GM18867 (cell line): ENCODE results near the gene CREBBP.
"Not testable (repeated sequence)": the region's sequence is repeated elsewhere in the genome, so short reads cannot be mapped to it uniquely, and the experiment has no call there.

Experiments used
- ATAC-seq: cut with Tn5 transposase; IDR thresholded peaks from one replicate; pipeline ENCODE4 v1.9.1; 2021; ENCODE audit warnings: mild to moderate bottlenecking, moderate library complexity; ENCODE audit not compliant: unreplicated experiment

CREBBP gene

DNA sequence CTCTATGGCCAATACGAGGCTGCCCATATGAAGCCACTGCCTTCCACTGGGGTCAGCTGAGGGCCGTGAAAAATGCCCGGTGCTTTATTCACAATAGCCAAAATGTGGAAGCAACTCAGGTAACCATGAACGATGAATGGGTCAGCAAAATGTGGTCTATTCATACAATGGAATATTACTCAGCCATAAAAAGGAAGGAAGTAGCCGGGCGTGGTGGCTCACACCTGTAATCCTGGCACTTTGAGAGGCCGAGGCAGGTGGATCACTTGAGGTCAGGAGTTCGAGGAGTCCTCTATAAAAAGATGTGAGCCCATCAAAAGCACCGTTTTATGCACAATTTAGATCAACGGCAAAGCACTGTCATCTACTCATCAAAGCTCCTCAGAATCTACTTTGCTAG, 158.0 kb downstream of the CREBBP start:
- ATAC-seq = no peak

DNA sequence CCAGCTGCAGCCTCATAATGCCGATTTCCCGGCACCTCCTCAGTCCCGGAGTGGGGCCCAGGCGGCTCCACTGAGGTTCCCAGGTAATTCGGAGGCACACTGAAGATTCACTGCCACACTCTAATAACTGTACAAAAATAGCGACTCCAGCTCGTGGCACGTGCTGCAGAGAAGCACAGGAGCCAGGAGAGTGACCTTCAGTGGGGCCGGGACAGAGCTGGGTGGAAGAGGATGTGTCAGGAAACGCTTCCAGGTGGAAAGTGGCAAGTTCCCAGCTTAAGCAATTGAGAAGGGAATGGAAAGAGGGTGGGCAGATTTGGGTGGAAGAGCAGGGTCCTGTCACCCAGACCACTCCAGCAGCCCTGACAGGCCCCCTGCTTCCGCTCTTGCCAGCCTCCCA, 160.1 kb downstream of the CREBBP start:
- ATAC-seq = no peak

DNA sequence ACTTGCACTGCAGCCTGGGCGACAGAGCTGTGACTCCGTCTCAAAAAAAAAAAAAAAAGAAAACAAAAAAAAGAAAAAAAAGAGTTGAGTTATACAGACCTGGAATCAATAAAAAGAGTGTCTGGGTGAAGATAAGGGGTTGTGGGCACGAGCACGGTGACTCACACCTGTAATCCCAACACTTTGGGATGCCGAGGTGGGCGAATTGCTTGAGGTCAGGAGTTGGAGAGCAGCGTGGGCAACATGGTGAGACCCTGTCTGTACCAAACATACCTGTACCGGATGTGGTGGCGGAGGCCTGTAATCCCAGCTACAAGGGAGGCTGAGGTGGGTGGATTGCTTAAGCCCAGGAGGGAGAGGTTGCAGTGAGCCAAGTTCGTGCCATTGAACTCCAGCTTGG, 161.9 kb downstream of the CREBBP start:
- no peak for ATAC-seq

DNA sequence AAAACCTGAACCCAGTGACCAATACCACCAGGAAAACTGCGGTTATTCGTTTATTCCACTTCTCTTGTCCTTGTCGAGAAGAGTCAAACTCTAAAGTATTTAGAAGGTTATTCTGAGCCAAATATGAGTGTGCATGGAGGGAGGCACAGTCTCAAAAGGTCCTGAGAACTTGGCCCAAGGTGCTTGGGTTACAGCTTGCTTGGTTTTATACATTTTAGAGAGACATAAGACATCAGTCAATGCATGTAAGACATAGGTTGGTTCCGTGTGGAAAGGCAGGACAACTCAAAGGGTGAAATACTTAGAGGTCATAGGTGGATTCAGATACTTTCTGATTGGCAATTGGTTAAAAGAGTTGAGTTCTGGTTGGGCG, 162.5 kb downstream of the CREBBP start:
- ATAC-seq = no peak

DNA sequence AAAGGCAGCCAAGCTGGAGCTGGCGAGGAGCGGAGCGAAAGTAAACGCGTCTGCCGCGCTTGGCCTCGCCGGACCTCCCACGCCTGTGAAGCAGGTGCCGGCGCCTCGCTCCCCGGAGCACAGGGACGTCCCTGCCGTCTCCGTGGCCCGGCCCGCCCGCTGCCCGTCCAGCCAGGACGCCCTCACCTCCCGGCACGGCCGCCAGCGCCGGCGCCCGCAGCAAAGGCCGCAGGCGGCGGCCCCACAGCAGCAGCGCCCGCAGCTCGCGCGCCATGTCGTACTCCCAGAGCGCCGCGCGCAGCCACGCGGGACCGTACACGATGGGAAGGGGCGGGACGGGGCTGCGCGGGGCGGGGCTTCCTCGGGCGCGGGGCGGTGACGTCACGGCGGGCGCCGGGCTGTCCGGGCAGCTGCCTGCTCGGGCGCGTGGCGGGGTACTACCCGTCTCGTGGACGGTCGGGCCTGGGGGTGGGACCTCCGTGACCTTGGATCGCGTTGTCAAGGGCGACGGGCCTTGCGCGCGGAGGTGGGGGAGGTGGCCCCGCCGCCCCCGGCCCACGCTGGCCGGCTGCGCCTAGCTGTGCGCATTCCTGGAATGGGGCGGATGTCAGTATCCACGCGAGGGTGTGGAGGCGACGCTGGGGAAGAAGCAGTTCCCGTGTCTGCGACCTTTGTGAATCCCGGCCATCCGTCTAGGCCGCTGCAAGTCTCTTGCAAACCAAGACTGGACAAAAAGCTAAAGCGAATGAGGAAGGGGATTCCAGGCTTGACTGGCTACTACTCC, 163.1 kb downstream of the CREBBP start, which contains the start of gene TRAP1:
TSS of gene TRAP1 (minus strand) at position 290 of the 784 bp plus-strand sequence. CDS start at position 274, 16 bp downstream.
- peak; percentile 76 for ATAC-seq

DNA sequence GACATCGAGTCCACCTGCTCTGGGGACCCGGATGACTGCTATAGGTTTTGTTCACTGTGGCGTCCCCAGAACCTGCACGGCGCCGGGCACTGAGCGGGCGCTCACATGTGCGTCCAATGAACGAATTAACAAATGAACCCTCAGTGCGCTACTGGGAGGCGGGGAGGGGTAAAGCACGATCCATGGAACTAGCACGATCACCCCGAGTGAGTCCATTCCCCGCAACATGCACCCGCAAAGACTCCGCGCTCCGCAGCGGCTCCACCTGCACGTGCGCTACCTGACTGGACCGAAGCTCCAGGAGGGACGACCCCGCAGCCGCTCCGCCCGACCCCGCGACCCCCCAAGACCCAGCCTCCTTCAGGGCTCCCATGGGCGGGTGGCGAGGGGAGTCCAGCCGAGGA, 163.7 kb downstream of the CREBBP start:
- peak; percentile 28 for ATAC-seq

DNA sequence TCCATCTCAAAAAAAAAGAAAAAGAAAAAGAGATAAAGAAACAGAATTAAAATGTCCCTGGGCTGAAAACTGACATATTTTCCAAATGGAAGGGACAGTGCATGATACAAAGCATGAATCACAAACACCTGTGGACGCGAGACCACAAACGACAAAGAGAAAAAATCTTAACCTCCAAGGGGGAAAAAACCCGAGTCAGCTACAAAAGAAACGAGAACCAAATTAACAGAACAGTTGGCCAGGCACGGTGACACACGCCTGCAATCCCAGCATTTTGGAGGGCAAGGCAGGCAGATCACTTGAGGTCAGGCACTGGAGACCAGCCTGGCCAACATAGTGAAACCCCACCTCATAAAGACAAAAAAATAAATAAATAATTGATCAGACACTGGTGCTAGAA, 165.1 kb downstream of the CREBBP start:
- ATAC-seq = no peak

DNA sequence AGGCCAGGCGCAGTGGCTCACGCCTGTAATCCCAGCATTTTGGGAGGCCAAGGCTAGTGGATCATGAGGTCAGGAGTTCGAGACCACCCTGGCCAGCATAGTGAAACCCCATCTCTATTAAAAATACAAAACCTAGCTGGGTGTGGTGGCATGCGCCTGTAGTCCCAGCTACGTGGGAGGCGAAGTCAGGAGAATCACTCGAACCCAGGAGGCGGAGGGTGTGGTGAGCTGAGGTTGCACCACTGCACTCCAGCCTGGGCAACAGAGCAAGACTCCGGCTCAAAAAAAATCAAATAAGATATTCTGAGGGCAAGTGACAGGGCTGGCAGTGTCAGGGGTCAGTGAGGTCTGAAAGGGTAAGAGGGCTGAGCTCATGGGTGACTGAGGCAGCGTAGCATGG, 166.1 kb downstream of the CREBBP start:
- not testable (repeated sequence) for ATAC-seq

DNA sequence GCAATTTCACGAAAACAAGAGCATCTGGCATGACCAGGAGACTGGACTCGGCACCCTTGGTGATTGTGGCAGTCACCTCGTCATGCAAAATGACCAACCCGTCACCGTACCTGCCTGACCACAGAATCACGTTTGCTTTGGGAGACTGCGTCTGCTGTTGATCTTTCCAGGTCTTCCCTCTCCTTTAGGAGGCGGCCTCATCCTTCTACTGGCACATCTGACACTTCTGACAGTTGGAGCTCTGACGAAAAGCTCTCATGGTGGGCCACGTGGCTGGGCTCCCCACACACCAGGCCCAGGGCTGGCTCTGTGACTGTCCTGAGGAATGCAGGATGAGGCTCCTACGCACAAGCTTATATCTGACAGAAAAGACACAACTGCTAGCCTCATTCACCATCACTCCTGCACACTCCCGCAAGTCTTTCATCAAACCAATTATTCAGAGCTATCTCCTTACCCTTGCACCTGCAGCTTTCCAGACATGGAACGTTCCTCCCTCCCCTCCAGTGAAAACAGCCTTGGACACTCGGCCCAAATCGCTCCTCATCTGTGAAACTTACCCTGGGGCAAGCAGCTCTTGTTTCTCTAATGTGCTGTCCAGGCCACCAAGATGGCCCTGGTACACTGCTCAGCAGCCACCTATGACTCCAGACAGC, 166.8 kb downstream of the CREBBP start:
- ATAC-seq = no peak

DNA sequence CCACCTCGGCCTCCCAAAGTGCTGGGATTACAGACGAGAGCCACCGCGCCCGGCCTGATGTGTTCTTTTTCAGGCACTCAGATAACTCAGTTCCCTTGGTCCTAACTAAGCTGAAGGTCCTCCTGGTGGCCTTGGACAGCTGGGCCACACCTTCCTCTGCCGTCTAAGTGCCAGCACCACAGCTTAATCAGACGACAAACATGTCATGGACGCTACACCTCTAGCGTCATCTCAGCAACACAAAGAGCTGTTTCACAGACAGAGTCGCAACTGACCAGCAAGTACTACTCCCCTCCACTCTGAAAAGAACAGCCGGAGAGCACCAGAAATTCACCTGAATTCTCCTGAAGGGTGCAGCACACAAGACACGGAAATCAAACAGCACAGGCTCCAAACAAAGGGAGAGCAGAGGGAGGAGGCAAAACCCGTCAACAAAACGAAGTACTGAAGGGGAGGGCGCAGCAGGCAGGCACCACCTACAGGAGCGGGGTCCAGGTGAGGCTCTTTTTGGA, 167.6 kb downstream of the CREBBP start:
- no peak for ATAC-seq

DNA sequence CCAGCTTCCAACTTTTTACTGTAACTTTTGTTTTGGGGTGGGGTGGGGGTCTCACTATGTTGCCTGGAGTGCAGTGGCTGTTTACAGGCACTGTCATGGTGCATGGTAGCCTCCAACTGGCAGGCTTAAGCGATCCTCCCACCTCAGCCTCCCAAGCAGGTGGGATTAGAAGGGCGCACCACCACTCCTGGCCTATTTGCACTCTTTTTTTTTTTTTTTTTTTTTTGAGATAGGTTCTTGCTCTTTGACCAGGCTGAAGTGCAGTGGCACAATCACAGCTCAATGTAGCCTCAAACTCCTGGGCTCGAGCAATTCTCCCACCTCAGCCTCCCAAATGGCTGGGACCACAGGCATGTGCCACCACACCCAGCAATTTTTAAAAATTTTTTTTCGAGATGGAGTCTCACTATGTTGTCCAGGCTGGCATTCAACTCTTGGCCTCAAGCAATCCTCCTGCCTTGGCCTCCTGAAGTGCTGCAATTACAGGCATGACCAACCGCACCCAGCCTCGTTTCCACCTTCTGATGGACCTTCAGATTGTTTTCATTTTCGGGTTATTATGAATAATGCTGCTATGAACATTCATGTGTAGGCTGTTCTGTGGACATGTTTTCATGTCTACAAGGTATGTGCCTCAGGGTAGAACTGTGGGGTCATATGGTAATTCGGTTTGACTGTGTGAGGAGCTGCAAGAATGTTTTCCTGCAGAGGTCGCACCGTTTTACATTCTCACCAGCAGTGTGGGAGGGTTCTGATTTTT, 174.1 kb downstream of the CREBBP start:
- no peak for ATAC-seq

DNA sequence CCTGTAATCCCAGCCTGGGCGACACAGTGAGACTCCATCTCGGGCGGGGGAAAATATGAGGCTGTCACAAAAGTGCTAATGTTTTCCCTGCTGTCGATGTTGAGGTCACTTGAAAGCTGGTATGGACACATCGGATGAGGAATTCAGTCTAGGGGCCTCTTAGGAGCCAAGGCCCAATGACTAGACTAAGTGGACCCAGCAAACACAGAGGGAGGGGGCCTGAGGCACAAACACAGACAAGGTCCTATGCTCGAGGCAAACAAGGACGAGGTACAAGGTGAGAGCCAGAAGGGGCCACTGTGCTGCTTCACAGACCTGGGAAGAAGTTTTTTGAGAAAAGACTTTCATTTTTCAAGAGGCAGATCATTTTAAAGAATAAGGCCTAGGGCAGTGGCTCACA, 178.4 kb downstream of the CREBBP start:
- ATAC-seq = no peak

DNA sequence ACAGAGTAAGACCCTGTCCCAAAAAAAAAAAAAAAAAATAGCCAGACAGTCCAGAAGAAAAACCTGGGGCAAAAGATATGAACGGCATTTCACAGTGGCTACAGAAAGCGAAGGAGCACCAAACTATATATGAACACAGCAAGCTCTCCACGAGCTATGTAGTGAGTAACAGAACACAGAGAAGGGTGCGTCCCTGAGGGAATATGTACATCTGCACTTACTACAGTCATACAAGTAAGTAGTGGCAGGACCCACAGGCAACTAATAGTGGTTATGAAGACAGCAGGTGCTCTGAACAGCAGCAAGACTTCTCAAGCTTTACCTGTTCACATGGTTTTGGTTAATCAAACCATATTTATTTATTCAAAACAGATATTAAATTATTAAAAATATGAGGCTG, 179.0 kb downstream of the CREBBP start:
- no peak for ATAC-seq

DNA sequence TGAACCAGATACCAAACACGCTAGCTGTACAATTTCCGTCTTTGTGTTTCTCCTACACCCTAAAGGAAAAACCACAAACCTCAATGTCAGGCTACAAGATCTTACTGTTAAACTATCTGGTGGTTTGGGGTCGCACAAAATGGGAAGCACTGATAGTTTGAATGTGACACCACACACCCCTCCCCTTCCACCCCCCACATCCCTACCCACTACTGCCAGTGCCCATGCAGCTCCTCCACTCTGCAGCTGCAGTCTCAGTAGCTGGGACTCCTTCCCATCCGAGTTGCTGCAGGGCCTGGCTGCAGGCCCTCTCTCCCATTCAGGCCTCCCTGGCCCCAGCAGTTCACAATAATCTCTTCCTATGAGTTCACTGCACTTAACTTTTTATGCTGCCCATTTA, 181.6 kb downstream of the CREBBP start:
- no peak for ATAC-seq

DNA sequence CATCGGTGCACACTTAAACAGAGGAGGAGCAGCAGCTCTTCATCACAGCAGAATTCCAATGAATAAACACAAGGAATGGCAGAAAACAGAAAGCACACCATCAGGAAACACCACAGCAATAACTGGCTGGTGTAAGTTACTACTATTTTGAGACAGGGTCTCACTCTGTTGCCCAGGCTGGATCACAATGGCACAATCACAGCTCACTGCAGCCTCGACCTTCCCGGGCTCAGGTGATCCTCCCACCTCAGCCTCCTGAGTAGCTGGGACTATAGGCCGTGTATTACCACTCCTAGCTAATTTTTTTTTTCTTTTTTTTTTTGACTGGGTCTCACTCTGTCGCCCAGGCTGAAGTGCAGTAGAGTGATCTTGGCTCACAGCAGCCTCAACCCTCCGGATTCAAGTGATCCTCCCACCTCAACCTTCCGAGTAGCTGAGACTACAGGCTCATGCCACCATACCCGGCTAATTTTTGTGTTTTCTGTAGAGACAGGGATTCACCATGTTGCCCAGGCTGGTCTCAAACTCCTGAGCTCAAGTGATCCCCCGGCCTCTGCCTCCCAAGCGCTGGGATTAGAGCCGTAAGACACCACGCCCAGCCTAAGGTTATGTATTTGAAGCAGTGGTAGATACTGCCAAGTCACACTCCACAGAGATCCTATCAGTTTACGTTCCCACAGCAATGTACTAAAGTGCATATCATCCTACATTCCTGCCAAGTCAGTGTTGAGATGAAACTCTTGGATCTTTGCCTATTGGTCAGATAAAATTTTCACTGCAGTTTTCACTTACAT, 183.9 kb downstream of the CREBBP start:
- ATAC-seq = no peak

DNA sequence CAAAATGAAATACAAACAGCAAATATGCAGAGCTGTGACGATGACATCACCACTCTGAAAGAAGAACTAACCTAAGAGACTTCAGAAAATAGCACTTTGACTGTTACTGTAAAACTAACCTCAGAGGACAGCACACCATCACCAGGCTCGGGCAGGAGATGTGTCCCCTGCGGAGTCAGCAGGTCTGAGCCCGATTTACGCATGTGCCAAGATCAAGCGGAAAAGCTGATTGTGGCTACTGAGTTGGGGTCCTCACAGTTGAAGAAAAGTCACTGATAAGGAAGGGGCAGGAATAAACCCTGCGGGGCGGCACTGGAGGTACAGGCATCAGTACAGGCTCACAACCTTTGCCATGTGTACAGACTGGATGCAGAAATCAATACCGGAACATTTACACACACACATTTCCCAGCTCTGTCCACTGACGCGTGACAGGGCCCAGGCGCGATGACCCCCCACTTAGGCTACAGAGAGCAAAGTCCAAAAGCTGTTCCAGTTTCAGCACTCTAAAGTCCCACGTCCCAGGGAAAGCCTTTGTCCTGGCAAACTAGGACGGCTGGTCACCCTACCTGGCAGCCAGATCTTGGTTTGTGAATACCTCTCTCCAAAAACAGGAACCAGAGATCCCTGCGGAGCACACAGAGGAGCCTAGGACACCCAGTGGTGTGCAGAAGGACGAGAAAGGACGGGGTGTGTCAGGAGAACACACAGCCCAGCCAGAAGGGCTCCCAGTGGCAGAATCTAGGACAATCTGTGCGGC, 184.7 kb downstream of the CREBBP start:
- peak; percentile 64 for ATAC-seq

DNA sequence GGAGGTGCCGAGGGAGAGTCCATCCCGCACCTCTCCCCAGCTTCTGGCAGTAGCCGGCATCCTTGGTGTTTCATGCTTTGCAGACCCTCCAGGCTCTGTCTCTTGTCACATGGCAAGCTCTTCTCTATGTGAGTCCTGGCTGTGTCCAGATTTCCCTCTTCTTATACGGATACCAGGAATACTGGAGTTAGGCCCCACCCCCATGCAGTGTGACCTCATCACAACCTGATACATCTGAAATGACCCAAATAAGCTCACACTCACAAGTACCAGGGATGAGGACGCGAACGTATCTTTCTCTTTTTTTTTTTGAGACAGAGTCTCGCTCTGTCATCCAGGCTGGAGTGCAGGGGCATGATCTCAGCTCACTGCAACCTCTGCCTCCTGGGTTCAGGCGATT, 186.5 kb downstream of the CREBBP start:
- no peak for ATAC-seq

DNA sequence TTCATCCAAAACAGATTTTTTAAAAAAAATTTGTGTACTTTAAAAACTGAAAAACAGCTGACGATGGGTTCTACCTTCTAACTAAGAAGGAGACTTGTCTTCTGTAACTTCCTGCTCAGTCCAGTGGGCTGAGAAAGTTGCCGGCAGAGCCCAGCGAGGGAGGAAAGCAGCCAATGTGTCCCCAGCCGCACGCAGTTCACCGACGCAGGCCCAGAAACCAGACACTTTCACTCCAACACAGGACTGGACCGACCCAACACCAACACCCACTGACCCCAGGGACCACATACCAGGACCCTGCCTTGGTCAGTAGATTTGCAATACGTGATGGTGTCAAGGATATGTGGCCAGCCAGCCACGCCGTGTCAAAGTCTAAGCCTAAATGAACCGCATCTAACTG, 188.8 kb downstream of the CREBBP start:
- ATAC-seq = no peak

DNA sequence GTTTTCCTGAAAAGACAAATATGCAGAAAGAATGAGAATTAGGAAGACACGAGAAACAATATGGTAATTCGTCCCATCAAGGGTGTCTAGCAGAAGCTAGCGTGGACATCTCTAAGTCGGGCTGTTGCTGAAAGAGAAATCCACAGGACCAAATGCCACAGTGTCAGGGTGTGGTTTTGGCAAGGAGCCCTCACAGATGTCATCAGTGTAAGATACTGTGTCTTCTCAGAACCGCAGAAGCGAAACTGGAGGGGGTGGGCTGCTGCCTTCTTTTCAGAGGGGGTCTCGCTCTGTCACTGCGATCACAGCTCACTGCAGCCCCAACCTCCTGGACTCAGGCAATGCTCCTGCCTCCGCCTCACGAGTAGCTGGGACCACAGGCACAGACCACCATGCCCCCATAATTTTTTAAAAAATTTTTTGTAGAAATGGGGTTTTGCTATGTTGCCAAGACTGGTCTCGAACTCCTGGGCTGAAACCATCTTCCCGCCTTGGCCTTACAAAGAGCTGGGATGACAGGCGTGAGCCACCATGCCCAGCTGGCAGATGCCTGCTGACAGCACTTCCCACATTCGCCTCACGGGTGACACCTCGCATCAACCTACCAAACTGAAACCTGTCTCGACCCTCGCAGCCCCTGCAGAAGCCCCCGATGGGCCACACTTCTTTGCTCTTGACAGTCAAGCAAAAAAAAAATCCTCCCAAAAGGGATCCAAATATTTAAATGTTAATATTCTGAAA, 189.4 kb downstream of the CREBBP start:
- ATAC-seq = no peak
